Stimulated activated CD4-positive, alpha-beta T cell treated with anti-CD3 and anti-CD28 coated beads, Interleukin-1b, Interleukin-23, amount 100 ng/mL, for 4 hours (primary cell): ENCODE data around the gene ZNF407.

Experiments used
- DNase-seq, 2 donors: peaks; one replicate each; pipeline ENCODE4 v3.0.0-alpha.2; 2020; ENCODE audit warnings: low read depth in 2 of 2

Gene ZNF407

DNA sequence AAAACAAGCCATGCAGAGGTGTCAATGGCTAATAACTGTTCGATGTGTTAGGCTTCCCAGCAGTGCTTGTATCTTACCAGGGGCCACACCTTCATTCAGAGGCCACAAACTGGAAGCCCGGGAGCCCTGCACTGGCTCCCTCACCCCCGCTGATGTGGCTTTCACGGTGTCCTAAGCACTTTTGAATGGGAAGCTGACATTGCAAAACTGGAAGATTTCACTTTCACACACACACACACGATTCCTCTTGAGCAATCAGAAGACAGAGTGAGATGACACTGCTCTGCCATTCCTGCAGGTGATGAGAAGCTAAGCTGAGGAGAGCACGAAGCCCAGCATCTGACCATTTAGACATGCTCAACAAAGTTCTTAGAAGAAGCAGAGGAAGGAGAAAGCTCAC is 8.6 kb upstream of the ZNF407 start:
- DNase-seq = no peak

- DNase-seq = no peak
Measured at GRCh38 chr18:74589811-74590210, 7.9 kb upstream of the ZNF407 start.

DNA sequence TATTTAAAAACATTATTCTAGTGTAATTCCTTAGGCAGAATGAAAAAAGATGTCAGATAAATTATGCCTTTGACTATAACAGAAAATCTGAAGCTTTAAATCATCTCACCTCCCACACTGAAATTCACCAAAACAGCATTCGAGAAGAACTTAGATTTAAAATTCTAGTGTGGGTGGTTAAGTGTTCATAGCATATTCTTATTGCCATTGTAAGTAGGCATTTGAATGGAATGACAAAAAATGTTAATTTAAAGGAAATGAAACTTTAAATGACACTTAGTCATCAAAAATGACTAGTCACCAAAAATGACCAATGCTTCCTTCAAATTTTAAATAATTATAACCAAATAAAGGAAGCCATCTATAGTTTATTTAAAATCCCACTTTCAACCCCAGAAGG is 7.0 kb upstream of the ZNF407 start:
- no peak for DNase-seq

- no peak for DNase-seq
Measured at GRCh38 chr18:74595431-74595830, 2.2 kb upstream of the ZNF407 start.

DNA sequence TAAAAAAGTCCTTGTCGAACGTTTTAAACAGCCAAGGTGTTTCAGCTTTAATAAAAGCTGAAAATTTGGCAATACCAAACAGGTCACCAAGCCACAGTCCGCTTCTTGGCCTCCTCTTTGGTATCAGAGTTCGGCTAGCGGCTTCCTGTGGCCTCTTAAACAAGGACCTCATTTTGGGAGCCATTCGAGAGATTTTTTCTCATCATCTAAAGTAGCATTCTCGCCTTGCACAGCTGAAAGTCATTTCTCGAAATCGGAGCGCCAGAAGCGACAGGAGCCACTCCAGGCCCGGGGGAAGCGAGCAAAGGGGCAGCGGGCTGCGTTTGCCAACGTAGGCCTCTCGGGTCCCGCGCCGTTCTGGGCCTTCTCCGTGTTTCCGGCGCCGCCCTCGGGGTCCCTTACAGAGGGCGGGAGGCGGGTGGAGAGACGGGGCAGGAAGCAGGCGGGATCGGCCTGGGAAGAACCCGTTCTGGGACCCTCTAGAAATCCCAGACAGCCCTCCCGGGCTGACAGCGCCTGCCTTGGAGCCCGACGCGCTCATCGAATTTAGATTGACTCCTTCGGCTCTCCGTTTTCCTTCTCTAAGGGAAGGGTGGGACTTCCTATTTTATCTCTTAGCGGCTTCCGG is 522 bp upstream of the ZNF407 start:
- peak; percentile 40 to 64 for DNase-seq

DNA sequence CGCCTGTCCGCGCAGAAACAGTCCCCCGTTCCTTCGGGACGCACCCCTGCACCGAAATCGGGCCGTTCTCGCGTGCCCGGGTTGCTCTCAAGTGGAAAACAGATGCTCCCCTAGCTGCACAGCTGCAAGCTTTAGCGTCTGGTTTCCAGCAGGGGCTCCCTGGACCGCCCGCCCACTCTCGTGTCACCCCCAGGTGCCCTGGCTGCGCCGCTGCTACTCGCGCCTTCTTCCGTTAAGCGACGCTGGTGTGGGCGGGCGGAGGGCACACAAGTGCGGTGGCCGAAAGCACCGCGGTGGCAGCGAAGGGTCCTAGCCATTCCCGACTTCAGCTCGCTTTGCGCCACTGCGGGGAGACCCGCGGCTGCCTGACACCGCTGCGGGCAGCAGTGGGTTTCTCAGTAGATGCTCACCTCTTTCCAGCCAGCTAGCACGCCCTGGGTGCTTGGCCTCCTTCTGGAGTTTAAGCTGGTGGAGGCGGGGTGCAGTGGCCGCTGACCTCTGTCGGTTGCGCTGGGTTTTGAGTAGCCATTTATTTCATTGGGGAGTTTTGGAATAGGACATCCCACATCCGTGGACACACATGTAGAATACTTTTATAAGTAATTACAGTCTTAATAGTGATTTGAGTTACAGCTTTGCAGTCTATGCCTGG is 806 bp downstream of the ZNF407 start:
- DNase-seq = peak; percentile 37 to 52

DNA sequence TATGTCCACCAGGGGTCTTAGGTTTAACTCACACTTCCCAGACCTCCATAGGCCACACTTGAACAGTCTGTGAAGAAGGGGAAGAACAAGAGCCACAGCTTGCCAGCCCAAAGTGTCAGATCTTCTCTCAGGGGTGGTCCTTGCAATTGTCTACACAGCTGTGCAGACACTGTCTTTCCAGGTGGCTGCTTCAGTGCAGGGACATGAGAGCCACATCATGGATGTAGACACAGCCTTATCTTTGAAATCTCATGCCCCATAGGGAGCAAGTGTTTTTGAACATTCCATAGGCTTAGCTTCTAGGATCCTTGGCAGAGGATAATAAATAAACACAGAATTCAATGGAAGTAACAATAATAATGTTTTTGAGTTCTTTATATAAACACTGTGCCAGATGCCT is 6.7 kb downstream of the ZNF407 start:
- no peak for DNase-seq

GRCh38 chr18:74604774-74605173 is 7.1 kb downstream of the ZNF407 start:
- DNase-seq = no peak

GRCh38 chr18:74608681-74609080 is 11.0 kb downstream of the ZNF407 start:
- DNase-seq = no peak

GRCh38 chr18:74609535-74609934 is 11.9 kb downstream of the ZNF407 start:
- DNase-seq = no peak

- no peak for DNase-seq
Measured at GRCh38 chr18:74610051-74610615, 12.5 kb downstream of the ZNF407 start.

DNA sequence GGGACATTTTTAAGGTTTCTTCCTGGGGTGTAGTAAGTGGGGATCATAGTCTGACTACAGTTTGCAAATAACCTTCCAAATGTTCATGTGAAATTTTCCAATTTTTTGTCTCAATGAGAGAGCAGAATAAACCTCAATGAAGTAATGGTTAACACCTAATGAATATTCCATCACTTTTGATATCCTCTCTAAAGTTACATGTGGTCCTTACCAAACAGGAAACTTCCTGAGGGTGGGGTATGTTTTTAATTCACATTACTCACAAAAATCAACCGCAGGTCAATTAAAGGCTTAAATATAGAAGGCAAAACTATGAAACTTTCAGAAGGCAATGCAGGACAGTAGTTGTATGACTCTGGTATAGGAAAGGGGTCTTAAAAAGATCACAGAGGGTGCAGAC is 13.2 kb downstream of the ZNF407 start:
- no peak for DNase-seq

DNA sequence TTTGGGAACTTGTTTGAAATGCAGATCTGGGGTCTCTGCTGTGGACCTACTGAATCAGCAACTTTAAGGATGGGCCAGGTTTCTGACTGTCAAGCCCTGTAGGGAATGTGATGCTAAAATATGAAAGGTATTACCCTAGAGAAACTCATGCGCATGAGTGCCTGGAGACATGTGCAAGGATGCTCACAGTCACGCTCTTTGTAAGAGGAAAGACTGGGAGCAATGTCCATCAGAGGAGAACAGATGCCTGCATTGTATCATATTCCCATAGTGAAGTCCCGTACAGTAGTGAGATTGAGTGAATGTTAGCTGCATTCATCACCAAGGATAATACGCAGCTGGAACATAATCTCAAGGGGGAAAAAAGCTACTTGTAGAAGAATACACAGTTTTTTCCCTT is 14.1 kb downstream of the ZNF407 start:
- no peak for DNase-seq

DNA sequence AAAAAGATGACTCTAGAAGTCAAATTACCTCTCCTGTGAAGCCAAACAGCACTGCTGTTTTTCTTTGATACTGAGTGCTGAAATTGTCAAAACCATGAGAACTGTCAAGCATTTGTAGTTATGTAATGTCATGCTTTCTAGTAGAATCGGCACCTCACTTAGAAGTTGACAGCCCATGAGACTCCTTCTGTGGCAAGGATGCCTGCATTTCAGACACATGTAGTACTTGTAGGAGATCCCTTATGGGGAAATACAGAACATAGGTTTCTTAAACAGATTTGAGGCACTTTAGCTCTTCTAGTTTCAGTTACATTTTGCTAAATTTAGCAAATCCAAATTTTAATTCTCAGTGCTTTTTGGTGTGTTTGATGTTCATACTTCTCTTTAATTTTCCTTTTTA is 15.7 kb downstream of the ZNF407 start:
- DNase-seq = no peak

- no peak for DNase-seq
Measured at GRCh38 chr18:74616494-74616893, 18.8 kb downstream of the ZNF407 start.

DNA sequence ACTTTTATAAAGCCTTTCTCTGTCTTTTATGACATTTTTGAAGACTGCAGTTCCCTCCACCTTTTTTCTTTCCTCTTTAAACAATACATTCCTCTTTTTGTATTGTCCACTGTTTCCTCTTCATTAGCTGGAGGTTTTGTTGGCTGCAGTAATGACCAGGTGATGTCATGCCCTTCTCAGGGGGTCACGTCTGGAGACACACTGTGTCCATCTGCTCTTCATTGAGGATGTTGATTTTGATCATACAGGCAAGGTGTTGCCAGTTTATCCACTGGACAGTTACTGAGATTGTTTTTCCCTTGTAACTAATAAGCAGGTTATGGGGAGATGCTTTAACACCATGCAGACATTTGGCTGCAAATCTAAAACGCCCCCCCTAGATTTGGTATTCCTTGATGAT is 19.8 kb downstream of the ZNF407 start:
- DNase-seq = no peak

DNA sequence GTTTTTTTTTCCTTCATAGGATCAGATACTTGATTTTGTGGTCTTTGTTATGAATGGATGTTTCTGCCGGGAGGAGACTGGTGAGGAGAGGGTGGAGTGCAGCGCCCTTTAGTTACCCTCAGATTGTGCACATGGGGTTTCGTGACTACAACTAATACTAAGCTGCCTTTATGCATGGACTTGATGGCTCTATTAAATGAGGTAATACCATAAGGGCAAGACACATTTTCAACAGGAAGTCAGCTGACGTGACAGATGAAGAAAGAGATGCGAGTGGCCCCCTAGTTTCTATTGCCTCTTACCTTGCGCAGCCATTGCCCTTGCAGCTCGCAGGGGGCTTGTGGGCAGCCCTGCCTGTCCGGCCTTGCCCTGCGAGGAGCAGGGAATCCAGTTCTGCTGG is 24.4 kb downstream of the ZNF407 start:
- DNase-seq = no peak

GRCh38 chr18:74623047-74623816 is 25.6 kb downstream of the ZNF407 start:
- DNase-seq = peak; percentile 5 to 11

DNA sequence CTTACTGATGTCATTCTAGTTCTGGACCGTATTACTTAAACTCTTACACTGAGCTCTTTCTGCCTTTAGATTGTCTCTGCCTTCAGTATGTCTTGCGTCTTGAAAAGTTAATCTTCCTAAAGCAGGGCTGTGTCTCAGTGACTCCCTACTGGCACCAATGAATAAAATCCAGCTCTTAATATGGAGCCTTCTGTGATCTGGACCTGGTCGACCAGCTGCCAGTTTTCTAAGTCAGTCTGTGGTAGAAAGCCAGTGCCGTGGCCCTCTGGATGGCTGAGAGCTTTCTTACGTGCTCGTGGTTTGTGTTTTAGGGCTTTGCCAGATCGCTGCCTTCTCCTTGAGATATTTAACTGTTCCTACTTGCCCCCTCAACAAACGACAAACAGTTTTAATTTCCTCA is 26.8 kb downstream of the ZNF407 start:
- DNase-seq = no peak

DNA sequence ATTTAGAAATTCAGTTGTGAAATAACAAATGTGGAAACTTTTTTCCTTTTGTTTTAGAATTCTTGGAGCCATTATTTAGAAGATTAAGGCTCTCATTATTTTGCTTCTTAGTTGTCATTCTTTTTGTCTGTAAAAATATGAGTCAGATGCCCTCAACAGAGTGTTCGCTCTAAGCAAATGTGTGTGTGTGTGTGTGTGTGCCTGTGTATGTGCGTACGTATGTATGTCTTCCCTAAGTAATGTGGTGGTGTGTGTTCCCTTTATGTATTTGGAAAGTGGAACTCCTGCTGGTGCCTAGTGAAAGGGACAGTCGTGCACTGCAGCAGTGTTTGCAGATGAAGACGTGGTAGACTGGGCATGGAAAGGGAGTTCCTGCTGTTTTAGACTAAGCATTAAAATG is 27.5 kb downstream of the ZNF407 start:
- no peak for DNase-seq

GRCh38 chr18:74626049-74626874 is 28.6 kb downstream of the ZNF407 start:
- DNase-seq = no peak

DNA sequence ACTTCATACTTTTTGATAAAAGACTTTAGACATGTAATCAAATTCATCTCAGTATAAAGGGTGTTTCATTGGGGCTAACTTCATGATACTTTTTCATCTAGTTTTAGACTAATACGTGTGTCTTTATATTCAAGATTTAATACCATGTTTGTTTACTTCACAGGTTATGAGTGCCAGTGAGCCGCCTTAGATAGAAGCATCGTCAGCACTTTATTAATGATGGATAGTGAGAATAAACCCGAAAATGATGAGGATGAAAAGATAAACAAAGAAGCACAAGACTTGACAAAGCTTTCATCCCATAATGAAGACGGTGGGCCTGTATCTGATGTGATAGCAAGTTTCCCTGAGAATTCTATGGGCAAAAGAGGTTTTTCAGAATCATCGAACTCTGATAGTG is 33.1 kb downstream of the ZNF407 start:
- DNase-seq = no peak
